ENCODE data around the gene MAOB.

Gene MAOB

DNA sequence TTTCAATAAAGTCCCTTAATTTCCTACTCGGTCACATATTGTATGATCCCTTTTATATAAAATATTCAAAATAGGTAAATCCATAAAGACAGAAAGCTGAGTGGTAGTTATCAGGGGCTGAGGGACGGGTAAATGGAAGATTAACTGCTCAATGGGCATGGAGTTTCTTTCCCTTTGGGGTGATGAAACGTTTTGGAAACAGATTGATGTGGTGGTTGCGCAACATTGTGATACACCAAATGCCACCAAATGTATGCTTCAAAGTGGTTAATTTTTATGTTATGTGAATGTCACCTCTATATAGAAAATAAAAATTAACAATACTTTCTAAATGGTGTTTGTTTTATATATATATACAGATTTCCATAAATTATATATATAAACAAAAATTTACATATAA lies 15.0 kb upstream of the MAOB start:
- TF ChIP-seq SUZ12 (IDR thresholded peaks at IDR 0.05) (no peak), L3MBTL2 (conservative IDR thresholded peaks at IDR 0.05) (no peak), FOXK2 (IDR thresholded peaks at IDR 0.05) (no peak), ARNT (IDR thresholded peaks at IDR 0.05) (no peak), NFRKB (IDR thresholded peaks at IDR 0.05) (no peak), SP1 (IDR thresholded peaks at IDR 0.05) (no peak), BHLHE40 (IDR thresholded peaks at IDR 0.05; ENCODE audit: borderline replicate concordance) (no peak), TARDBP (IDR thresholded peaks at IDR 0.05) (no peak), ELF4 (IDR thresholded peaks at IDR 0.05) (no peak), HDGF (IDR thresholded peaks at IDR 0.05; ENCODE audit: borderline replicate concordance) (no peak)

DNA sequence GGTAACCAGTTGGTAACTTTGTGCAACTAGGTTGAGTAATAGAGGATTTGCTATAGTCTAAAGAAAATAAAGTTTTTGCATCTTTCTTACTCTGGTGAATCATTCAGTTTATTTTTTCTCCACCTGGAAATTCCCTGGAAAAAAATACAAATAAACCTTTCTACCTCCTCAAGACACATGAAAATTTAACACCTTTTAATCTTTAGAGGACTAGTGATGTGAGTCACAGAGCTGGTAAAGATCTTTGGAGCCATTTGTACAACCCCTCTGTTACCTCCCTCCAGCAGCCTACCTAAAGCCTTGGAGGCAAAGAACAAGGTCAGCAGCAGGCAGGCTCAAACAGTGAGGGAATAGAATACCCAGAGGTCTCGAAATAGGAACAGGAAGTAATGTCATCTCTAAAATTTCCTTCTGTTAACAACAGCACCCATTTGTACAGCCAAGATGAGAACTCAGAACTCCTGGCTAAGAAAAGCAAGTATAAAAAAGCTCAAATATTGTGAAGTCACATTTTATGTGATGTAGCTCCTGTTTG lies 10.2 kb upstream of the MAOB start:
- ChIA-PET CTCF (no interaction called here), POLR2A (no interaction called here)
- TF ChIP-seq LEF1 (IDR thresholded peaks at IDR 0.05; ENCODE audit: borderline replicate concordance): no peak
- TF ChIP-seq FOXA1 (IDR thresholded peaks at IDR 0.05): no peak
- TF ChIP-seq FOXM1 (IDR thresholded peaks at IDR 0.05; ENCODE audit: borderline replicate concordance): no peak
- no peak for TF ChIP-seq TARDBP (IDR thresholded peaks at IDR 0.05)
- TF ChIP-seq L3MBTL2 (conservative IDR thresholded peaks at IDR 0.05): no peak
- TF ChIP-seq FOXK2 (IDR thresholded peaks at IDR 0.05): no peak
- TF ChIP-seq BHLHE40 (IDR thresholded peaks at IDR 0.05; ENCODE audit: borderline replicate concordance): no peak
- TF ChIP-seq, protein P1, sequence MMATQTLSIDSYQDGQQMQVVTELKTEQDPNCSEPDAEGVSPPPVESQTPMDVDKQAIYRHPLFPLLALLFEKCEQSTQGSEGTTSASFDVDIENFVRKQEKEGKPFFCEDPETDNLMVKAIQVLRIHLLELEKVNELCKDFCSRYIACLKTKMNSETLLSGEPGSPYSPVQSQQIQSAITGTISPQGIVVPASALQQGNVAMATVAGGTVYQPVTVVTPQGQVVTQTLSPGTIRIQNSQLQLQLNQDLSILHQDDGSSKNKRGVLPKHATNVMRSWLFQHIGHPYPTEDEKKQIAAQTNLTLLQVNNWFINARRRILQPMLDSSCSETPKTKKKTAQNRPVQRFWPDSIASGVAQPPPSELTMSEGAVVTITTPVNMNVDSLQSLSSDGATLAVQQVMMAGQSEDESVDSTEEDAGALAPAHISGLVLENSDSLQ (IDR thresholded peaks at IDR 0.05): no peak
- no peak for TF ChIP-seq ZNF384 (IDR thresholded peaks at IDR 0.05)
- TF ChIP-seq ELF4 (IDR thresholded peaks at IDR 0.05): no peak
- TF ChIP-seq CTBP1 (IDR thresholded peaks at IDR 0.05; ENCODE audit: borderline replicate concordance): no peak
- TF ChIP-seq SUZ12 (IDR thresholded peaks at IDR 0.05): no peak
- TF ChIP-seq HDGF (IDR thresholded peaks at IDR 0.05; ENCODE audit: borderline replicate concordance): no peak
- TF ChIP-seq SP1 (IDR thresholded peaks at IDR 0.05): no peak
- no peak for TF ChIP-seq ARNT (IDR thresholded peaks at IDR 0.05)
- no peak for TF ChIP-seq NFRKB (IDR thresholded peaks at IDR 0.05)
- no peak for DNase-seq (ENCODE audit: extremely low spot score)

More for the DNA sequence above, 15.0 kb upstream of the MAOB start:
- no peak for DNase-seq (ENCODE audit: extremely low spot score)
- ChIA-PET POLR2A (no interaction called here), CTCF (no interaction called here)

GRCh38 chrX:43885617-43886016 lies 3.4 kb upstream of the MAOB start:
- DNase-seq (ENCODE audit: extremely low spot score): no peak
- ChIA-PET POLR2A (no interaction called here), CTCF (no interaction called here)
- TF ChIP-seq ARNT (IDR thresholded peaks at IDR 0.05) (no peak), TARDBP (IDR thresholded peaks at IDR 0.05) (no peak), ELF4 (IDR thresholded peaks at IDR 0.05) (no peak), CTBP1 (IDR thresholded peaks at IDR 0.05; ENCODE audit: borderline replicate concordance) (no peak), HDGF (IDR thresholded peaks at IDR 0.05; ENCODE audit: borderline replicate concordance) (no peak), FOXK2 (IDR thresholded peaks at IDR 0.05) (no peak), SUZ12 (IDR thresholded peaks at IDR 0.05) (no peak), L3MBTL2 (conservative IDR thresholded peaks at IDR 0.05) (no peak), FOXA1 (IDR thresholded peaks at IDR 0.05) (no peak), NFRKB (IDR thresholded peaks at IDR 0.05) (no peak), ZNF384 (IDR thresholded peaks at IDR 0.05) (no peak), SP1 (IDR thresholded peaks at IDR 0.05) (no peak), BHLHE40 (IDR thresholded peaks at IDR 0.05; ENCODE audit: borderline replicate concordance) (no peak)
- TF ChIP-seq, protein P1 (IDR thresholded peaks at IDR 0.05): no peak

GRCh38 chrX:43881410-43882293 lies 598 bp downstream of the MAOB start:
- POLR2A ChIA-PET: no interaction called here
- TF ChIP-seq, protein P1 (IDR thresholded peaks at IDR 0.05): no peak
- no peak for TF ChIP-seq TARDBP (IDR thresholded peaks at IDR 0.05)
- no peak for TF ChIP-seq LEF1 (IDR thresholded peaks at IDR 0.05; ENCODE audit: borderline replicate concordance)
- no peak for TF ChIP-seq FOXA1 (IDR thresholded peaks at IDR 0.05)
- no peak for TF ChIP-seq SUZ12 (IDR thresholded peaks at IDR 0.05)
- TF ChIP-seq CTBP1 (IDR thresholded peaks at IDR 0.05; ENCODE audit: borderline replicate concordance): no peak
- no peak for TF ChIP-seq L3MBTL2 (conservative IDR thresholded peaks at IDR 0.05)
- no peak for DNase-seq (ENCODE audit: extremely low spot score)
- CTCF ChIA-PET: no interaction called here

- TF ChIP-seq BHLHE40 (IDR thresholded peaks at IDR 0.05; ENCODE audit: borderline replicate concordance) (no peak), TARDBP (IDR thresholded peaks at IDR 0.05) (no peak), SUZ12 (IDR thresholded peaks at IDR 0.05) (no peak), HDGF (IDR thresholded peaks at IDR 0.05; ENCODE audit: borderline replicate concordance) (no peak), FOXM1 (IDR thresholded peaks at IDR 0.05; ENCODE audit: borderline replicate concordance) (no peak), CTBP1 (IDR thresholded peaks at IDR 0.05; ENCODE audit: borderline replicate concordance) (no peak), FOXK2 (IDR thresholded peaks at IDR 0.05) (no peak), ARNT (IDR thresholded peaks at IDR 0.05) (no peak), NFRKB (IDR thresholded peaks at IDR 0.05) (no peak), ELF4 (IDR thresholded peaks at IDR 0.05) (no peak), FOXA1 (IDR thresholded peaks at IDR 0.05) (no peak), L3MBTL2 (conservative IDR thresholded peaks at IDR 0.05) (no peak)
- POLR2A ChIA-PET: no interaction called here
- no peak for DNase-seq (ENCODE audit: extremely low spot score)
- CTCF ChIA-PET: no interaction called here
These were observed 1.8 kb downstream of the MAOB start for GRCh38 chrX:43880425-43880824.
